T-helper 1 cell (primary cell): ENCODE data around the gene COL5A2.

Source experiments
- DNase-seq, 5 donors: peaks; one replicate each; pipeline ENCODE4 v3.0.0-alpha.2; 2012 to 2020

COL5A2 gene

GRCh38 chr2:189146553-189146952 is 33.0 kb downstream of the COL5A2 start:
- DNase-seq, result no peak

DNA sequence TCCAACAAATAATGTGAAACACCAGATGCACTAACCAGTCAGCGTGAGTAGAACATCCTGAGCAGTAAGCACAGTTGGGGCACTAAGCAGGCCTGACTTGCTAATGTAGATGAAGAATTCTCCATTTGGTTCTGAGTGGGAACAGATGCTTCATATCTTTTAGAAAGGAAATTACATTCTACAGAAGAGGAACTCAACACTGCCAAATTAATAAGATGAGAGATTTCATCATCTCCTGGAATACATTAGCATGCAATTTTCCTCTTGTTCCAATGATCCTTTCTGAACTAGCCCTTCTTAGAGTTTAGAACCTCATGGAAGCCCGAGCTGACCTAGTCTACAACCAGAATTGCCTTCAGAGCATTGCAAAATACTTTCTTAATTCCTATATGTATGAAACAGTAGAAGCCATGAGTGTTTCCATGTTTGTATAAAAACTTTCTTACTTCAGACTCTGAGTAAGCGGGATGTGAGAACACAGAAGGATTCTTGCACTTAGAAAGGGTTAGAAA is 34.8 kb downstream of the COL5A2 start:
- no peak for DNase-seq

DNA sequence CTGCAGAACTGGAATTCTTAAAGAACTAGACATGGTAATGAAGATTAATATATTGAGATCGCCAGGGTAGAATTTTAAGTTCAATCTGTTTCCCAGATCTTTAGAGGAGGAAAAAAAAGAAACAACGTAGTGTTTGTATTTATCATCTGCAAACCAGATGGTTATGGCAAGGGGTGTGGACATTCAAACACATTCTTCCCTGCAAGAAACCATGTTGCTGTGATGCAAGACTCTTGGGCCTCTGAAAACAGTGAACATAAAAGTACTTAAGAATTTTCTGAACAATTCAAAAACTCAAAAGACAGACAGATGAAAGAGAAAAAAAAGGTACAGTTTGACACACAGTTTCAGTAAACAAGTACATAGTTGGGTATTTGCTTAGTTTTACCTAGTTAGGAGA is 35.6 kb downstream of the COL5A2 start:
- no peak for DNase-seq

DNA sequence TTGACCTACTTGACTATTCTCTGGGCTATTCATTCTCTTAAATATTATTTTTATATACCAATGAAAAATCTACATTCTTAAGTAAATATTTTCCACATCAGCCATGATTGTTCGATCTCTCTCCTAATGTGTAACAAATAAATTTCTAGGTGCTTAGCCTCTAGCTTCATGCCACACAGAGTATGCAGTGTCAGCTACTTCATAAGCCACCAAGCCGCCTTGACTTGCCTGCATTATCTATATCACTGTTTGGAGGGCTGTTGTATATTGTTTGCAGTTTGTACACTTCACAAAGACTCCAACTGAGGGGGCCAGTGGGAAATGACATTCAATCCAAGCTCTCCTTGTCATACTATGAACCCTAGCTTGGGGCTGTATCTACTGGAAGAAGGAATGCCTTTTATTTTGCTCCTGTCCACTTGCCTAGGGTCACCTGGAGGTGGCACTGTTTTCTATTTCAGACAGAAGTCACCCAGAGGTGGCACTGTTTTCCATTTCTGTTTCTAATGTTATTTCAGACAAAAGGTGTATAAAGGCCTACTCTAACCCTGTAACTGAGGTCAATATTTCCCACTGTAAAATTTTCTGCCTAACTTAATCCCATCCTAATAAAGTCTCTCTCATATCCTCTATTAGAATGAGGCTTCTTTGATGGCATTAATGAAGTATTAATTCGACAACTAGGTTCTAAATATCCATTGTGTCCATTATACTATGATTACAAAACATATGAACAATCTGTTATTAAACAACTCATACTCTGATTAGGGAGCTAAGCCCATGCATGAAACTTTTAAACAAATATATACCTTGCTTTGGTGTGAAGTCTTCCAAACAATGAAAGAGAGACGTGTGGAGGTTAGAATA is 36.4 kb downstream of the COL5A2 start:
- peak in 4 of 5 donors; percentile 13 to 46 (median 30) for DNase-seq

DNA sequence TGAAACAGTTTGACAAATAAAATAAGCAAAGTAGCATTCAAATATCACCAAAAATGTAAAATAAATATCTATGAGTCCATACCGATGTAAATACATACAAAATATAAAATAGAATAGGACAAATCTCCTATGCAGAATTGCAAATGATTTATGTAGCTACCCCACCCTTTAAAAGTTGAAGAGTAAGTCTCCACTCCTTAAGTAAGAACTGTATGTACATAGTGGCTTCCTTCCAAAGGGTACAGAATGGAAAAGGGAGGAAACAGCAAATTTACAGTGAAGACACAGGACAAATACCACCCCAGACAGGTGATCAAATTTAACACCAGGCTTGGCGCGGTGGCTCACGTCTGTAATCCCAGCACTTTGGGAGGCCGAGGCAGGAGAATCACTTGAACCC is 40.8 kb downstream of the COL5A2 start:
- no peak for DNase-seq

- DNase-seq, result no peak
These were observed 42.0 kb downstream of the COL5A2 start for GRCh38 chr2:189137519-189137918.

GRCh38 chr2:189134485-189134884 is 45.1 kb downstream of the COL5A2 start:
- DNase-seq, result no peak

DNA sequence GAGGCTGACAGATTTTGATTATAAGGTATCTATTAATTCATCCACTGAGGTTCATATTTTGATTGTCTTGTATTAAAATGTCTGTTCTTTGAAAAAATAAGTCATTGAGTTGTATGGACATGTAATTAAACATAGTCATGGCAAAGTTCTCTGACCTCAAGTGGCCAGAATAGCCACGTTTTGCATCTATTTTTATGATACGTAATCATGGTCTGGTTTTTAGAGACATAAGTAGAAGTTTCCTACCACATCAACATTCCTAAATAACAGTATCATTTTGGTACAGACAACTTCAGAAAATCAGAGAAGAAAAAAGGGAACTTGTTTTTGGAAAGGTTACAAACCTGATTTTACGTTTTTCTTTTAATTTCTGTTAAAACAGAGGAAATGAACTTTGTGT is 47.6 kb downstream of the COL5A2 start:
- no peak for DNase-seq

- no peak for DNase-seq
These were observed 49.6 kb downstream of the COL5A2 start for GRCh38 chr2:189129971-189130370.

GRCh38 chr2:189128970-189129369 is 50.6 kb downstream of the COL5A2 start:
- DNase-seq, result no peak

GRCh38 chr2:189127756-189128155 is 51.8 kb downstream of the COL5A2 start:
- no peak for DNase-seq

GRCh38 chr2:189125195-189125594 is 54.4 kb downstream of the COL5A2 start:
- no peak for DNase-seq

- DNase-seq, result no peak
These were observed 55.4 kb downstream of the COL5A2 start for GRCh38 chr2:189124175-189124574.

- no peak for DNase-seq
These were observed 61.2 kb downstream of the COL5A2 start for GRCh38 chr2:189118386-189118785.

GRCh38 chr2:189116979-189117378 is 62.6 kb downstream of the COL5A2 start:
- no peak for DNase-seq

GRCh38 chr2:189116087-189116486 is 63.5 kb downstream of the COL5A2 start:
- no peak for DNase-seq

DNA sequence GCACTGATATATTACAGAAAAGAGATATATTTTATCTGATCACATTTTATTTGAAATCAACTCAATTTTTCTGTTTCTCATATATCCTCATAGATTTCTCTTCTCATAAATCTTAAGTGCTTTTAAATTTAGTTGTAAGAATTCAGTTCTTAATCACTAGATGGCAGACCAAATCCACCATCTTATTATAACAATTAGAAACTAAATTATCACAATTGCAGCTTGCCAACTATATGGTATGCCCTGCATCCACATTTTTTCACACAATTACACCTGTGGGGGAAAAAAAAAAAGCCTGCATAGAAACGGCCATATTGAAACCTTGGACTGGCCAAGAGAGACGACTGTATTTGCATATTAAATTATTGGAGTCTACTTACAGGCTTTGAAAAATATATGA is 64.4 kb downstream of the COL5A2 start:
- DNase-seq, result no peak

- no peak for DNase-seq
These were observed 65.6 kb downstream of the COL5A2 start for GRCh38 chr2:189113963-189114362.

GRCh38 chr2:189111063-189111715 is 68.4 kb downstream of the COL5A2 start:
- DNase-seq, result no peak

- DNase-seq, result no peak
These were observed 69.6 kb downstream of the COL5A2 start for GRCh38 chr2:189109921-189110397.

- no peak for DNase-seq
These were observed 74.6 kb downstream of the COL5A2 start for GRCh38 chr2:189104934-189105333.

- DNase-seq, result no peak
These were observed 76.8 kb downstream of the COL5A2 start for GRCh38 chr2:189102735-189103134.

GRCh38 chr2:189097934-189098333 is 81.6 kb downstream of the COL5A2 start:
- no peak for DNase-seq
